ENCODE results near the gene FGF22. TPM values are rescaled to one million over a fixed set of nuclear protein-coding genes. Genes with fewer than 3 reads are reported as not detected.

FGF22 gene
- total RNA-seq, 3 donors from 2014 or later: 0.33 to 0.48 TPM; not detected in 1

- no peaks in the 10 kb centered on the region for H3K27me3 ChIP-seq
- H3K4me3 ChIP-seq: peak overlapping the region in 1 of 3 donors; percentile 81
- no peaks in the 10 kb centered on the region for H3K9me3 ChIP-seq
- TF ChIP-seq POLR2AphosphoS5 (IDR thresholded peaks at IDR 0.05): no peak
- no peak for TF ChIP-seq CTCF (IDR thresholded peaks at IDR 0.05)
- TF ChIP-seq POLR2A (IDR thresholded peaks at IDR 0.05): no peak
- peak overlapping the region; percentile 89 to 97 for H3K27ac ChIP-seq
- peaks cover 12 to 22% of the 10 kb centered on the region in 2 donors for H3K4me1 ChIP-seq
- intact Hi-C loops (cut with DNase I; ENCODE audit: low total_unique reads): no loop called here
- no peaks in the 10 kb centered on the region for H3K36me3 ChIP-seq
- DNase-seq (ENCODE audit: low spot score in 2 of 2): no peak
Observed at GRCh38 chr19:658059-658839, 18.6 kb downstream of the FGF22 start.

- H3K36me3 ChIP-seq: no peaks in the 10 kb centered on the region
- intact Hi-C loops (cut with DNase I; ENCODE audit: low total_unique reads): no loop called here
- DNase-seq (ENCODE audit: low spot score in 2 of 2): peak in 1 of 2 donors; percentile 76
- H3K4me3 ChIP-seq: peak overlapping the region in 2 of 3 donors; percentile 24 to 81
- TF ChIP-seq POLR2AphosphoS5 (IDR thresholded peaks at IDR 0.05) (no peak), POLR2A (IDR thresholded peaks at IDR 0.05) (no peak), CTCF (IDR thresholded peaks at IDR 0.05) (no peak)
- H3K27ac ChIP-seq: peak overlapping the region; percentile 89 to 97
- H3K27me3 ChIP-seq: no peaks in the 10 kb centered on the region
- H3K9me3 ChIP-seq: no peaks in the 10 kb centered on the region
- peaks cover 18 to 27% of the 10 kb centered on the region in 2 donors for H3K4me1 ChIP-seq
Observed at GRCh38 chr19:658916-659839, 19.5 kb downstream of the FGF22 start.

- TF ChIP-seq POLR2A (IDR thresholded peaks at IDR 0.05) (no peak), CTCF (IDR thresholded peaks at IDR 0.05) (no peak)
- no peak for DNase-seq (ENCODE audit: low spot score in 2 of 2)
- Histone ChIP-seq H3K27ac (peak overlapping the region; percentile 89 to 97), H3K27me3 (no peaks in the 10 kb centered on the region), H3K36me3 (no peaks in the 10 kb centered on the region), H3K9me3 (no peaks in the 10 kb centered on the region), H3K4me3 (peak overlapping the region; percentile 81 to 90 (median 83)), H3K4me1 (peaks cover 18 to 33% of the 10 kb centered on the region in 2 donors)
- intact Hi-C loops (cut with DNase I; ENCODE audit: low total_unique reads): loop anchor here (5.0 kb wide), 1 partner anchor 66 kb away; no protein-coding TSS in a partner anchor
Observed at GRCh38 chr19:660793-661426, 21.2 kb downstream of the FGF22 start.

GRCh38 chr19:661427-662196, 21.9 kb downstream of the FGF22 start:
- DNase-seq (ENCODE audit: low spot score in 2 of 2): no peak
- TF ChIP-seq POLR2A (IDR thresholded peaks at IDR 0.05): no peak
- intact Hi-C loops (cut with DNase I; ENCODE audit: low total_unique reads): loop anchor here (5.0 kb wide), 1 partner anchor 66 kb away; no protein-coding TSS in a partner anchor

More at GRCh38 chr19:661427-662196, 21.9 kb downstream of the FGF22 start:
- peak overlapping the region; percentile 89 to 97 for H3K27ac ChIP-seq
- no peaks in the 10 kb centered on the region for H3K36me3 ChIP-seq
- H3K9me3 ChIP-seq: no peaks in the 10 kb centered on the region
- H3K27me3 ChIP-seq: no peaks in the 10 kb centered on the region
- H3K4me1 ChIP-seq: peaks cover 18 to 33% of the 10 kb centered on the region in 2 donors
- peak overlapping the region; percentile 81 to 90 (median 83) for H3K4me3 ChIP-seq

Measured in breast epithelium (tissue), 4 donors.